Fibroblast of mammary gland (primary cell): Measurements from ENCODE around the gene EDAR.
A peak's percentile ranks its signal among the peaks of the same experiment; 100 is the strongest.

Experiments
- DNase-seq: peaks from one replicate; pipeline ENCODE4 v3.0.0-alpha.2; 2010; ENCODE audit warnings: low read depth
- H3K4me3 ChIP-seq: 2 replicates; pipeline ENCODE4 v1.5.1; 2011; ENCODE audit warnings: low read depth, mild to moderate bottlenecking, low read length, moderate library complexity; ENCODE audit not compliant: control insufficient read depth
- TF ChIP-seq, protein P1 (sequence below): conservative IDR thresholded peaks from 2 replicates; pipeline ENCODE4 v1.5.1; 2011; ENCODE audit warnings: low read depth, low read length, inconsistent platforms; ENCODE audit not compliant: control insufficient read depth, insufficient read depth

EDAR gene

DNA sequence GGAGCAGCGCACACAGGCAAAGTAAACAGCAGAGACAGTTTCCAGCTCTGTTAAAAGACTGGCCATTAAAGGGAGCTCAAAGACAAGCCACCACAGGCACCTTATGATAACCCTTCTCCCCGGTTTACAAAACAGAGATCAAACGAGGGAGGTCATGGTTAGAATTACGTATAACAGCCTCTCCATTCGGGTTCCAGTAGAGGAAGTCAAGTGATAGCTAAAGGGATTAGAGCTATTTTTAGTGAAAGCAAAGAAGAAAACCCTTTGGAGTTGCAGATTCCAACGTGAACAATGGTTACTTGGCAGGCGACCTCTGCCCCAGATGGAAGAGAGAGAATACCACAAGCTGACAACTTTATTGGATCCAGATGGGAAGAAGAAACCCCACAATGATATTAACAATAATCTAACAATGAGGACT, 31.2 kb upstream of the EDAR start:
- peak; percentile 75 for DNase-seq
- TF ChIP-seq, protein P1, sequence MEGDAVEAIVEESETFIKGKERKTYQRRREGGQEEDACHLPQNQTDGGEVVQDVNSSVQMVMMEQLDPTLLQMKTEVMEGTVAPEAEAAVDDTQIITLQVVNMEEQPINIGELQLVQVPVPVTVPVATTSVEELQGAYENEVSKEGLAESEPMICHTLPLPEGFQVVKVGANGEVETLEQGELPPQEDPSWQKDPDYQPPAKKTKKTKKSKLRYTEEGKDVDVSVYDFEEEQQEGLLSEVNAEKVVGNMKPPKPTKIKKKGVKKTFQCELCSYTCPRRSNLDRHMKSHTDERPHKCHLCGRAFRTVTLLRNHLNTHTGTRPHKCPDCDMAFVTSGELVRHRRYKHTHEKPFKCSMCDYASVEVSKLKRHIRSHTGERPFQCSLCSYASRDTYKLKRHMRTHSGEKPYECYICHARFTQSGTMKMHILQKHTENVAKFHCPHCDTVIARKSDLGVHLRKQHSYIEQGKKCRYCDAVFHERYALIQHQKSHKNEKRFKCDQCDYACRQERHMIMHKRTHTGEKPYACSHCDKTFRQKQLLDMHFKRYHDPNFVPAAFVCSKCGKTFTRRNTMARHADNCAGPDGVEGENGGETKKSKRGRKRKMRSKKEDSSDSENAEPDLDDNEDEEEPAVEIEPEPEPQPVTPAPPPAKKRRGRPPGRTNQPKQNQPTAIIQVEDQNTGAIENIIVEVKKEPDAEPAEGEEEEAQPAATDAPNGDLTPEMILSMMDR, result no peak
- no peak overlapping the region for H3K4me3 ChIP-seq

DNA sequence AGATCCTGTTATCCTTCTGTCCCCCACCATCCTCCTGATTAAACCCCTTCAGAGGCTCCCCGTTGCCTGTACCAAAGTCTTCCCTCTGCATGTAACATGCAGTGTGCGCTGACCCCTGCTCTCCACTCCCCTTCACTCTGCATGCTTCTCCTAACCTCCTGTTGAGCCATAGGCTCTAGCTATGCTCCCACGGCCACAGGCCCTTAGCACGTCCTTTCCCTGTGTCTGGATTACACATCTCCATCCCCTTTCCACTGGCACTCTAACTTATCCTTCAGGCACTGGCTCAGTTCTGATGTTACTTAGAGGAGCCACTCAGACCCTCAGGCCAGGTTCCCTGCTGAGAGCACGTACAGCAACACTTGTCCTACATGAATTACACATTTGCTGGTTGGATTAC, 29.4 kb upstream of the EDAR start:
- TF ChIP-seq, protein P1, result no peak
- DNase-seq, result no peak
- no peak overlapping the region for H3K4me3 ChIP-seq

DNA sequence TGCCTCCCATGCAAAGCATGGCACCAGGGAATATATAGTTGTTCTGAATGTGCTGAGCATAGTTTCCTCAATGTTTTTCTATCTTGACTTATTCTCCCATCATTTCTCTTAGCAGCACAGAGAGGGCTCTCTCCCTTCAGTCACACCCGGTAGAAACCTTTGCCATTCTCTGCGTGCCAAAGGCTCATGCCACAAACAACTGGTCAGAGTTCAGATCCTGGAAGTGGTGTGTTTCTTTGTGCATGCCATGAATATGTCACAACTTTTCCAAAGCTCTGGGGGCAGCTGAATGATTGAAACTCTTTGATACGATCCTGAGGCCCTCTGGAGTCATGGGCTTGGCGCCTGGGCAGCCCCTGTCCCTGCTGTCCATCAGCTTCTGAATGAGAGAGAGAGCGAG, 28.0 kb upstream of the EDAR start:
- TF ChIP-seq, protein P1, result no peak
- DNase-seq, result no peak
- no peak overlapping the region for H3K4me3 ChIP-seq

DNA sequence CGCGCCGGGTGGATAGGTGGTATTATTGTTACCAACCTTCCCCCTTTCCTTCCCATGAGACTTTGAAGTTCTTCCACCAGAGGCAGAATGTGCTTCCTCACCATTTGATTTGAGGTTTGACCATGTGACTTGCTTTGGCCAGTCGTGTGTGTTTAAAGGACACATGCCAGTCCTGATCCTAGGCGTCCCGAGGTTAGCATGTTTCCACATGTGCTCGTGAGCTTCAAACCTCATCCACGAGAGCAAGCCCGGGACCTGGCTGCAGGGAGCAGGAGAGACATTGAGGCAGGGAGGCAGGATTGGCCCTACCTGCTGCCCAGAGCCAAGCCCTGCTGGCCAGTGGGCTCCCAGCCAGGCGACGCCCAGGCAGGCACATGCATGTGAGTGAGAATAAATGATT, 27.4 kb upstream of the EDAR start:
- TF ChIP-seq, protein P1, result no peak
- no peak overlapping the region for H3K4me3 ChIP-seq
- DNase-seq, result no peak

DNA sequence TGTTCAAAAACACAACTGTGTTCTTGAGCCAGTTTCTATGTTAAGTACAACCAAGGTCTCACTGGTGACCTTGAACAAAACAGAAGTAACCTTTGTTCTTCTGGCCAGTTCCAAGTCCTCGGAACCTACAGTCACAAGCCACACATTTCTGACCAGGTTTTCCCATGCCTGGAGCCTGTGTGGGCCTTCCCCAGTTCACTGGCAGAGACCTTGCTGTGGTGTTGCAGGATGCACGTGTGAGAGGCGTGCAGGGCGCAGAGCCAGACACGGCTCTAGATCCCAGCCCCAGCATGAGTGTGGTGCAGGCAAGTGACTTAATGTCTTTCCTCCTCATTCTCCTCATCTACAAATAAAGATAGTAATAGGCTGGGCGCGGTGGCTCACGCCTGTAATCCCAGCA, 25.5 kb upstream of the EDAR start:
- no peak overlapping the region for H3K4me3 ChIP-seq
- TF ChIP-seq, protein P1, result no peak
- no peak for DNase-seq

DNA sequence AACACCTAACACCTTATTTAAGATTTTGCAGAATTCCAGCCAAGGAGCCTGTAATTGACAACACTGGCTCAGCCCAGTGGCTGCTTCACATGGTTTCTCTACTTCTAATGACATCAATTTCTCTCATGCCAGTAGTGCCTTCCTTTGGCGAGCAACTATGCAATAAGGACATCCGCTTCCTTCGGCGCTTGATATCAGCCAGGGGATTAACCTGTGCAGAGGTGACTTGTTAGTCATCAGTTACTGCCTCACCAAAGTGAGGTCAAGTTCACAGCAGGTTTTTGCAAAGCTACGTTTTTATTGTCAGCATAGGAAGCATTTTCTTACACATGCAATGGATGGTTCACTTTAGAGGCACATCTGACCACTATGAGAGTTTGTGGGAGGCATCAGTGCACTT, 24.0 kb upstream of the EDAR start:
- TF ChIP-seq, protein P1, result no peak
- H3K4me3 ChIP-seq, result no peak overlapping the region
- no peak for DNase-seq
